HG02840 (cell line): Measurements from ENCODE around the gene CISD3.

Source experiments
- ATAC-seq: cut with Tn5 transposase; IDR thresholded peaks from one replicate; pipeline ENCODE4 v1.9.1; 2021; ENCODE audit warnings: mild to moderate bottlenecking, moderate library complexity, moderate number of reproducible peaks; ENCODE audit not compliant: unreplicated experiment, low FRiP score

CISD3 gene

GRCh38 chr17:38706505-38707216 lies 23.5 kb upstream of the CISD3 start:
- no peak for ATAC-seq

GRCh38 chr17:38707678-38708351 lies 22.3 kb upstream of the CISD3 start:
- no peak for ATAC-seq

- no peak for ATAC-seq
These were observed 20.9 kb upstream of the CISD3 start for GRCh38 chr17:38709104-38709820.

- ATAC-seq = no peak
These were observed 20.1 kb upstream of the CISD3 start for GRCh38 chr17:38709864-38710603.

GRCh38 chr17:38710604-38710962 lies 19.6 kb upstream of the CISD3 start:
- no peak for ATAC-seq

GRCh38 chr17:38710985-38711384 lies 19.2 kb upstream of the CISD3 start:
- no peak for ATAC-seq

GRCh38 chr17:38711792-38712571 lies 18.2 kb upstream of the CISD3 start:
- ATAC-seq = no peak

GRCh38 chr17:38712593-38712992 lies 17.5 kb upstream of the CISD3 start:
- ATAC-seq = no peak

GRCh38 chr17:38713456-38714075 lies 16.6 kb upstream of the CISD3 start:
- no peak for ATAC-seq

- no peak for ATAC-seq
These were observed 14.8 kb upstream of the CISD3 start for GRCh38 chr17:38715216-38715943.

GRCh38 chr17:38716368-38717005 lies 13.7 kb upstream of the CISD3 start:
- ATAC-seq = no peak

GRCh38 chr17:38717139-38717745 lies 12.9 kb upstream of the CISD3 start:
- ATAC-seq = no peak

- no peak for ATAC-seq
These were observed 10.7 kb upstream of the CISD3 start for GRCh38 chr17:38719289-38719942.

- no peak for ATAC-seq
These were observed 10.0 kb upstream of the CISD3 start for GRCh38 chr17:38719943-38720641.

- no peak for ATAC-seq
These were observed 9.2 kb upstream of the CISD3 start for GRCh38 chr17:38720941-38721340.

GRCh38 chr17:38721802-38722201 lies 8.3 kb upstream of the CISD3 start:
- ATAC-seq = no peak

GRCh38 chr17:38724337-38724988 lies 5.7 kb upstream of the CISD3 start:
- ATAC-seq = no peak
